DOHH2 (cell line): ENCODE results near the gene HELLS.

ENCODE experiments used
- H3F3A ChIP-seq: fragments of 200-600 bp; sonication (generic), shearing (Covaris generic); 2 replicates; pipeline ENCODE4 v1.6.0; 2016; ENCODE audit warnings: antibody characterized with exemption, mild to moderate bottlenecking; ENCODE audit not compliant: control insufficient read depth, insufficient read depth
- H3K27ac ChIP-seq: fragments of 200-600 bp; sonication (generic); 2 replicates; pipeline ENCODE4 v1.5.1; 2014; ENCODE audit warnings: low read depth, mild to moderate bottlenecking, low read length, moderate library complexity
- H3K27me3 ChIP-seq: fragments of 200-600 bp; sonication (generic); 2 replicates; pipeline ENCODE4 v1.6.1; 2014; ENCODE audit warnings: mild to moderate bottlenecking, low read length, mixed read lengths; ENCODE audit not compliant: control insufficient read depth
- H3K36me3 ChIP-seq: fragments of 200-600 bp; sonication (generic); 2 replicates; pipeline ENCODE4 v1.6.1; 2014; ENCODE audit warnings: mild to moderate bottlenecking, low read length, moderate library complexity, mixed read lengths; ENCODE audit not compliant: control insufficient read depth
- H3K4me1 ChIP-seq: fragments of 200-600 bp; sonication (generic); 2 replicates; pipeline ENCODE4 v1.6.1; 2014; ENCODE audit warnings: mild to moderate bottlenecking, low read length, mixed read lengths; ENCODE audit not compliant: control insufficient read depth
- H3K4me2 ChIP-seq: fragments of 200-600 bp; sonication (generic); 2 replicates; pipeline ENCODE4 v1.6.0; 2014; ENCODE audit warnings: mild to moderate bottlenecking, low read length, moderate library complexity
- H3K4me3 ChIP-seq: fragments of 200-600 bp; sonication (generic); 2 replicates; pipeline ENCODE4 v1.5.1; 2014; ENCODE audit warnings: mild to moderate bottlenecking, low read length, mixed read lengths
- H3K79me2 ChIP-seq: fragments of 200-600 bp; sonication (generic); 2 replicates; pipeline ENCODE4 v1.6.1; 2014; ENCODE audit warnings: mild to moderate bottlenecking, low read length, mixed read lengths; ENCODE audit not compliant: control insufficient read depth
- H3K9me2 ChIP-seq: fragments of 200-600 bp; sonication (generic); replicated peaks from 2 replicates; pipeline ENCODE4 v1.6.1; 2014; ENCODE audit warnings: mild to moderate bottlenecking, low read length, mixed read lengths; ENCODE audit not compliant: control insufficient read depth
- H3K9me3 ChIP-seq: fragments of 200-600 bp; sonication (generic); 2 replicates; pipeline ENCODE4 v1.6.1; 2014; ENCODE audit warnings: antibody characterized with exemption, low read length, mixed read lengths; ENCODE audit not compliant: control insufficient read depth, insufficient read depth
- H4K20me1 ChIP-seq: fragments of 200-600 bp; sonication (generic); 2 replicates; pipeline ENCODE4 v1.6.0; 2014; ENCODE audit warnings: low read depth, mild to moderate bottlenecking, antibody characterized with exemption, low read length, moderate library complexity; ENCODE audit not compliant: control insufficient read depth, insufficient read depth
- EZH2phosphoT487 ChIP-seq: fragments of 200-600 bp; sonication (generic); IDR thresholded peaks from 2 replicates; pipeline ENCODE4 v1.6.1; 2017; ENCODE audit warnings: borderline replicate concordance, mild to moderate bottlenecking, antibody characterized with exemption, low read length, moderate library complexity, mixed read lengths
- TF ChIP-seq, protein P1 (sequence below): fragments of 200-600 bp; sonication (generic); IDR thresholded peaks from one replicate; pipeline ENCODE4 v1.5.1; 2014; ENCODE audit warnings: antibody characterized with exemption, mild to moderate bottlenecking, low read depth, low read length; ENCODE audit not compliant: poor library complexity, severe bottlenecking

HELLS gene

DNA sequence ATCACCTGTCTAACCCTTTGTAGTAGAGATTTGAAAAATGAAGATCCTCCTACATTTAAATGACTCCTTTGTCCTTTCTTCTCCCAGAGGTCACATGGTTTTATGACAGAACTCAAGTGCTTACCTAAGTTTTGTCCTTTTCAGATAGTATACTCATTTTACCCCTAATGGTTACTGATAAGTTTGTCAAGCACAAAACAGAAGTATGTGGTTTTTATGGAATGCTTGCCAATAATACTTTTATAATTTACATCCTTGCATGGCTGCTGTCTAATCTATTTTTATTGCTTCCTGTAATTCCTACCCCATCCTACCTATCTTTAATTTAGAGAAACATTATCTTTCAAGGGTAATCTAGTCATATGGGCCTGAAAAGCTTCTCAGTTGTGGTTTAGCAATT lies 37.5 kb downstream of the HELLS start:
- H3K27ac ChIP-seq: no peak overlapping the region; the same call in 1 of the 2 replicates
- no peak overlapping the region for H3K4me3 ChIP-seq
- no peak overlapping the region for H3K4me2 ChIP-seq
- peaks cover 82% of the 10 kb centered on the region for H3K36me3 ChIP-seq
- TF ChIP-seq EZH2phosphoT487: no peak
- TF ChIP-seq, protein P1, sequence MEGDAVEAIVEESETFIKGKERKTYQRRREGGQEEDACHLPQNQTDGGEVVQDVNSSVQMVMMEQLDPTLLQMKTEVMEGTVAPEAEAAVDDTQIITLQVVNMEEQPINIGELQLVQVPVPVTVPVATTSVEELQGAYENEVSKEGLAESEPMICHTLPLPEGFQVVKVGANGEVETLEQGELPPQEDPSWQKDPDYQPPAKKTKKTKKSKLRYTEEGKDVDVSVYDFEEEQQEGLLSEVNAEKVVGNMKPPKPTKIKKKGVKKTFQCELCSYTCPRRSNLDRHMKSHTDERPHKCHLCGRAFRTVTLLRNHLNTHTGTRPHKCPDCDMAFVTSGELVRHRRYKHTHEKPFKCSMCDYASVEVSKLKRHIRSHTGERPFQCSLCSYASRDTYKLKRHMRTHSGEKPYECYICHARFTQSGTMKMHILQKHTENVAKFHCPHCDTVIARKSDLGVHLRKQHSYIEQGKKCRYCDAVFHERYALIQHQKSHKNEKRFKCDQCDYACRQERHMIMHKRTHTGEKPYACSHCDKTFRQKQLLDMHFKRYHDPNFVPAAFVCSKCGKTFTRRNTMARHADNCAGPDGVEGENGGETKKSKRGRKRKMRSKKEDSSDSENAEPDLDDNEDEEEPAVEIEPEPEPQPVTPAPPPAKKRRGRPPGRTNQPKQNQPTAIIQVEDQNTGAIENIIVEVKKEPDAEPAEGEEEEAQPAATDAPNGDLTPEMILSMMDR: no peak
- no peaks in the 10 kb centered on the region for H3K9me3 ChIP-seq
- peaks cover 5% of the 10 kb centered on the region for H3K4me1 ChIP-seq
- peaks cover 7% of the 10 kb centered on the region; the same call in 1 of the 2 replicates for H4K20me1 ChIP-seq
- no peaks in the 10 kb centered on the region for H3K9me2 ChIP-seq
- peaks cover 19% of the 10 kb centered on the region for H3K79me2 ChIP-seq
- H3K27me3 ChIP-seq: no peaks in the 10 kb centered on the region
- H3F3A ChIP-seq: peaks cover 39% of the 10 kb centered on the region

DNA sequence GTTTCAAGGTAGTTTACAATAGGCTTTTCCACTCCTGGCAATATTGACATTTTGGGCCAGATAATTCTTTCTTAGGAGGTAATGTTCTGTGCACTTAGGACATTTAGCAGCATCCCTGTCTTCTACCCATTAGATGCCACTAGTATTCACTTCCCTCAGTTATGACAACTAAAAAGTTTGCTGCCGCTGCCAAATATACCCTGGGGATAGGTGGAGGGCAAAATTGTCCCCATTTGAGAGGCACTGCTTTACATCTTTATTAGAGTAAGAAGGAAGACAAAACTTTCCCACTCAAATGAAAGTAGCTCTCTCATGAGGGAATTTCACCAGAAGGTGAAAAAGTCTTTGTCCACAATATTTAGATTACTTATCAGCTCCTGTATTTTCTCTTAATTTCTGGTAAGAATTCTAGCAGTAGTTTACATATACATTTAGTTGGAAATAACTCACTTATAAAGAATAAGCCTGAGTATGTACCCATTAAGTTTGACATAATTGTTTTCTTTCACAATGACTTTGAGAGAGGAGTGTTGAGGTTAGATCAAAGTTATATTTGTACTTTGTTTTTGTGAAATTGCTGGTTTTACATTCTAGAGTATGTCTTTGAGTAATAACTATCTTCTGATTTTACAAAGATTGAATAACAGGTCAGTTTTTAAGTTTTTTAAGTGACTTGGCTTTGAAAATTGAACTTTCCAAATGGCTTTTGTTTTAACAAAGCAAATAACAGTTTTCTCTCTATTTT lies 46.0 kb downstream of the HELLS start:
- Histone ChIP-seq H3K36me3 (peaks cover 96% of the 10 kb centered on the region), H3K79me2 (no peaks in the 10 kb centered on the region), H4K20me1 (no peaks in the 10 kb centered on the region), H3K9me3 (no peaks in the 10 kb centered on the region), H3K9me2 (no peaks in the 10 kb centered on the region), H3K27ac (no peak overlapping the region), H3K4me2 (no peak overlapping the region), H3K27me3 (no peaks in the 10 kb centered on the region), H3K4me1 (no peaks in the 10 kb centered on the region), H3K4me3 (no peak overlapping the region), H3F3A (peaks cover 23% of the 10 kb centered on the region)
- TF ChIP-seq, protein P1: no peak
- no peak for TF ChIP-seq EZH2phosphoT487

DNA sequence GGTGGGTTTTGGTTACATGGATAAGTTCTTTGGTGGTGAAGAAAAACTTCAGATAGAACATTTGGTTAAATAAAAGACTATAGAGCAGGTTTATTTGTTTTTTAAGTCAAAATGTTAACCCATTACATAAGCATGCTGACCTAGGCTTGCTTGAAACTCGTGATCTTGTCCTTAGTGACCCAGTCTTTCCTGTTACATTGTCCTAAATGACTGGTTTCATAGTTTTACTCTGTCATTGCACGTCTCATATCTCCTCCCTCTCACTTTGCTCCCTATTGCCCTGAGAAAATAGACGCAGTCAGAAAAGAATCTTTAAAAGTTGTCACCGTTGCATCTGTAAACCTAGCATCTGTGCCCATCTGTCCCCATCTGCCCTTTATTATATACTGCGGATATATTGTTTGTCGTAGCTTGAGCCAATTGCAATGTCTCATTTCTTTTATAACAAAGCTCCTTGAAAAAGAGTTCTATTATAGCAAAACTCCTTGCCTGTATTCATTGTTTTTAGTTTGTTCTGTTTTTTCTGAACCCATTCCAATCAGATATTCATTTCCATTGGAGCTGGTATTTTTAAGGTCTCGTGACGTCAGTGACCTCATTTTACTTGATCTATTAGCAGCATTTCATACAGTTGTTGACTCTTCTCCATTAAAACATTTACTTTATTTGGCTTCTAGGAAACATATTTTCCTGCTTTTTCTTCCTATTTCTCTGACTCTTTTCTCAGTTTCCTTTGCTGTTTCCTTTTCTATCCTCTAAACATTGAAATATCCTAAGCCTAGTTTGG lies 57.3 kb downstream of the HELLS start:
- no peaks in the 10 kb centered on the region for H3K9me2 ChIP-seq
- peaks cover 99% of the 10 kb centered on the region for H3K36me3 ChIP-seq
- H3K27ac ChIP-seq: no peak overlapping the region
- H3K4me3 ChIP-seq: no peak overlapping the region
- no peaks in the 10 kb centered on the region for H3K4me1 ChIP-seq
- H4K20me1 ChIP-seq: no peaks in the 10 kb centered on the region
- TF ChIP-seq, protein P1: no peak
- no peak for TF ChIP-seq EZH2phosphoT487
- peaks cover 27% of the 10 kb centered on the region for H3F3A ChIP-seq
- H3K79me2 ChIP-seq: 0 out of 2 replicates have a peak, but pooled peaks cover 3% of the 10 kb centered on the region
- no peaks in the 10 kb centered on the region for H3K9me3 ChIP-seq
- no peak overlapping the region for H3K4me2 ChIP-seq
- no peaks in the 10 kb centered on the region for H3K27me3 ChIP-seq
